T-helper 22 cell (primary cell): Measurements from ENCODE around the gene GBP2.

Source experiments
- DNase-seq: peaks from one replicate; pipeline ENCODE4 v3.0.0-alpha.2; 2020; ENCODE audit warnings: low read depth

Gene GBP2

DNA sequence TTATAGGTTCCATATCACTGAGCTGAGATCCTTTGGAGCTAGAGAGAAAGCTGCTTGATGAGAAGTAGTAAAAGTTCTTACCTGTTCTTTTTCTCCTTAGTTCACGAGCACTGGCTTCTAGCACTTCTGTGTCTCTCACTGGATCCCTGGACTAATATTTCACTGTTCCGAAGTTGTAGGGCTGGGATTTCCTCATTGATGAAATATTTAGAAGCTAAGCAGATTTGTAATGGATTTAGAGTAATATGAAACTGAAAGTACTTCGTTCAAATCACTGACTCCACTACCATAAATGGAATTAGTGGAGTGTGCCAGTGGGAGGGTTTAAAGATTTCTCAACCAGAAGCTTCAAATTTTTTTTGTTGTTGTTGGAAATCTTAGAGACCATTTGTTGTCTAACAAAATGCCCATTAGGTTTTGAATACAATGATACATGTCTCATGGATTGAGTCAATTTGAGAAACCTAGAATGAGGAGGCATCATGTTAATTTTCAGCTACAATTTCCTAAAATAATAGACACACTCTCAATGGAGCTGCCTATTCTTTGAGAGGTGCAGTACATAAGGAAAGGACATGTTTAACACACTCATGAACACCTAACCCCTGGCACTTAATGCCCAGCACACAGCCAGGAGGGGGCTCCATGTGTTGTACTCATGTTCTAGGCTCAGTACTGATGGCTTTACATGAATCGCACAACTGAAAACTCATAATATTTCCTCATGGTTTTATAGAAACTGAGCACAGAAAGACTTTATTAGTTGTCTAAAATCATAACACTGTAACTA lies 60.6 kb downstream of the GBP2 start, which contains the start of gene GBP1:
Gene GBP1 (minus strand): TSS at position 130 of the 790 bp plus-strand sequence. CDS start 1,974 bp downstream, outside the sequence.
- DNase-seq, result no peak

DNA sequence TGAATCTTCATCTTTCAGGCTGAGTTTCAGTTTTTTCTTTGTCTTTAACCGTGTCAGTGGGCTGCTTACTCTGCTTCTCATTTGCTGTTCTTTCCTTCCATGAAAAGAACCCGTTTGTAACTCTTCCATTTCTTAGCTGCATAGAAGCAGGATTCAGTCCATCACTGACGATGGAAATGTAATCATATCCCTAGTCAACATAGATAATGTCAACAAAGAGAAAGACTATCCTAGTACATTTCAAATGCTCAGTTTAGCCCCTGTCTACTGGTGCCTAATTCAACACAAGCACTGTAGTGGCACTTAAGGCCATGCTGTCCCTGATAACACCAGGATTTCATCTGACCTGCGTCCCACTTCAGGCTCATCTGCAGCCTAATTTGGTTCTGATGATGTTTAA lies 61.3 kb downstream of the GBP2 start:
- no peak for DNase-seq

DNA sequence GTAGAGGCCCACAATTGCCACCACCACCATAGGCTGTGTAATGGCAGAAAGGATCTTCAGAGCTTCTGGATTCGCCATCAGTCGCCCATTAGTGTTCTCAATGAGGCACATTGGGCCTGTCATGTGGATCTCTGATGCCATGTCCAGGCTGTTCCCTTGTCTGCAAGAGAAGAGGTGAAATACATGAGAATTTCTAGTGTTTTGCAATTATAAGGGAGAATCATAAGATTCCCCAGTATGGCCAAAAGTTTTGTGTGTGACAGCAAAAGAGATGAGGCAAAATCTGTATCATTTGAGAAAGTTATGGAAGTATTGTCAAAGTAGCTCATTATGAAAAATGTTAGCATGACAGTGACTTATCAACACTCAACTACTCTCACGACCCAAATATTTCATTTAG lies 62.8 kb downstream of the GBP2 start:
- no peak for DNase-seq

DNA sequence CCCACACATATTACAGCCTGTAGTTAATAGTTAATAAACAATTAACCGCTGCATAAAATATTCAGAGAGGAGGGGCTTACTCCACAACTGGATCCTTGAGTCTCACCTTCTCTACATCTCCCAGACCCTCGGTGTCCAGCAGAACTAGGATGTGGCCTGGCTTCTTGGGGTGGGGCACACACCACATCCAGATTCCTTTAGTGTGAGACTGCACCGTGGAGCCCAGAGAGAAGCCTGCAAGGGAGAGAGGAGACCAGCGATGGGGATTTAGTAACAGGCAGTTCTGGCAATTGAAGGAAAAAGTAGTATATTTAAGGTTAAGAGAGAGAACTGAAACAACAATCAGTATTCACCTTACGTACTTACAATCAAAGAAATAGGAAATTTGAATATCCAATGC lies 65.8 kb downstream of the GBP2 start:
- no peak for DNase-seq
